H1 (cell line): ENCODE measurements around the gene USP24. TPM values are rescaled to one million over a fixed set of nuclear protein-coding genes. Genes with fewer than 3 reads are reported as not detected.

Source experiments
- CTCF ChIA-PET: fragments of 300-600 bp; sonication (Branson Sonifier 250); formaldehyde crosslinking; loops from one replicate; lab custom pipeline; 2021; ENCODE audit not compliant: partially characterized antibody; lab: Charles Lee
- POLR2A ChIA-PET: fragments of 300-600 bp; sonication (Branson Sonifier 250); formaldehyde crosslinking; loops from one replicate; lab custom pipeline; 2021; ENCODE audit warnings: inconsistent platforms; ENCODE audit not compliant: partially characterized antibody; lab: Charles Lee
- DNase-seq, 2 experiments: peaks; one replicate each; pipeline versions ENCODE4 v3.0.0 to v3.0.0-alpha.2; 2010 to 2022; ENCODE audit warnings: low spot score in 2 of 2, low read depth in 1 of 2, mixed read lengths in 1 of 2
- FAIRE-seq: peaks from 2 replicates; lab custom pipeline; 2011; peaks lifted over from hg19 to GRCh38; lab: Jason Lieb, UNC
- H2AFZ ChIP-seq: 2 replicates; pipeline ENCODE4 v1.8.1; 2012; ENCODE audit warnings: low read length, inconsistent platforms
- H2AK5ac ChIP-seq: 2 replicates; pipeline ENCODE4 v1.6.1; 2013; ENCODE audit warnings: low read depth, low read length
- H2BK120ac ChIP-seq: replicated peaks from 2 replicates; pipeline ENCODE3; 2013; ENCODE audit warnings: low read depth, low read length, inconsistent platforms
- H2BK12ac ChIP-seq: 2 replicates; pipeline ENCODE4 v1.6.1; 2013; ENCODE audit warnings: low read depth, low read length
- H2BK15ac ChIP-seq: 2 replicates; pipeline ENCODE4 v1.6.1; 2013; ENCODE audit warnings: low read length
- H2BK20ac ChIP-seq: 2 replicates; pipeline ENCODE4 v1.6.1; 2013; ENCODE audit warnings: low read length
- H2BK5ac ChIP-seq: 2 replicates; pipeline ENCODE4 v1.6.1; 2013; ENCODE audit warnings: low read depth, low read length
- H3K14ac ChIP-seq: 2 replicates; pipeline ENCODE4 v1.6.1; 2013; ENCODE audit warnings: inconsistent platforms; ENCODE audit not compliant: insufficient read length
- H3K18ac ChIP-seq: 2 replicates; pipeline ENCODE4 v1.6.1; 2013; ENCODE audit warnings: low read length; ENCODE audit errors: extremely low read depth
- H3K23ac ChIP-seq: 2 replicates; pipeline ENCODE4 v1.6.1; 2013; ENCODE audit warnings: inconsistent platforms; ENCODE audit not compliant: insufficient read length
- H3K23me2 ChIP-seq: 2 replicates; pipeline ENCODE4 v1.6.1; 2013; ENCODE audit warnings: low read depth, low read length
- H3K27ac ChIP-seq: 2 replicates; pipeline ENCODE4 v1.6.1; 2011; ENCODE audit warnings: low read depth, low read length, inconsistent platforms
- H3K27me3 ChIP-seq, 4 experiments: replicated peaks in 1 of 4; 1 replicate in 1 of 4; 2 replicates in 3 of 4; pipeline versions ENCODE4 v1.6.1 to v1.8.1; 2011 to 2013; ENCODE audit warnings: low read length in 3 of 4, mild to moderate bottlenecking in 3 of 4, inconsistent platforms in 2 of 4, mixed read lengths in 2 of 4, moderate library complexity in 1 of 4; ENCODE audit not compliant: control insufficient read depth in 3 of 4, insufficient read depth in 3 of 4; ENCODE audit errors: extremely low read depth in 1 of 4
- H3K36me3 ChIP-seq, 4 experiments: 2 replicates each; pipeline versions ENCODE4 v1.6.1 to v1.8.1; 2011 to 2013; ENCODE audit warnings: mild to moderate bottlenecking in 4 of 4, low read length in 3 of 4, moderate library complexity in 2 of 4, control low read depth in 1 of 4, inconsistent platforms in 1 of 4; ENCODE audit not compliant: insufficient read depth in 4 of 4, control insufficient read depth in 2 of 4
- H3K4ac ChIP-seq: replicated peaks from 2 replicates; pipeline ENCODE3; 2013; ENCODE audit warnings: low read length, low read depth, mixed read lengths, inconsistent platforms; ENCODE audit not compliant: insufficient read length
- H3K4me1 ChIP-seq, 4 experiments: replicated peaks in 1 of 4; 1 replicate in 1 of 4; 2 replicates in 3 of 4; pipeline versions ENCODE4 v1.6.1 to v1.8.1; 2011 to 2013; ENCODE audit warnings: low read length in 3 of 4, inconsistent platforms in 2 of 4, mixed read lengths in 1 of 4; ENCODE audit not compliant: insufficient read depth in 4 of 4, control insufficient read depth in 3 of 4
- H3K4me2 ChIP-seq, 2 experiments: 2 replicates each; pipeline versions ENCODE4 v1.6.1 to v1.8.1; 2011 to 2013; ENCODE audit warnings: low read depth in 2 of 2, low read length in 2 of 2, control low read depth in 1 of 2, inconsistent platforms in 1 of 2, mild to moderate bottlenecking in 1 of 2; ENCODE audit not compliant: insufficient read depth in 1 of 2
- H3K4me3 ChIP-seq, 4 experiments: fragments of 200-600, 300-600 bp in 1 of 4; sonication (generic), shearing (Covaris generic), sonication (Bioruptor Twin) in 1 of 4; 2 replicates each; pipeline versions ENCODE4 v1.5.1 to v1.8.1; 2011 to 2016; ENCODE audit warnings: low read length in 4 of 4, low read depth in 3 of 4, control low read depth in 2 of 4, inconsistent platforms in 2 of 4, mild to moderate bottlenecking in 2 of 4, mixed read lengths in 1 of 4, moderate library complexity in 1 of 4; ENCODE audit not compliant: insufficient read depth in 2 of 4; ENCODE audit errors: extremely low read depth in 1 of 4
- H3K56ac ChIP-seq: replicated peaks from 2 replicates; pipeline ENCODE3; 2013; ENCODE audit warnings: low read depth, mild to moderate bottlenecking, mixed read lengths, low read length, inconsistent platforms; ENCODE audit not compliant: insufficient read length
- H3K79me1 ChIP-seq: 2 replicates; pipeline ENCODE4 v1.6.1; 2013; ENCODE audit warnings: low read depth, low read length, control low read depth
- H3K79me2 ChIP-seq, 2 experiments: 2 replicates each; pipeline versions ENCODE4 v1.6.1 to v1.8.1; 2012 to 2013; ENCODE audit warnings: low read length in 2 of 2, mild to moderate bottlenecking in 2 of 2, inconsistent platforms in 1 of 2; ENCODE audit not compliant: insufficient read depth in 2 of 2, control insufficient read depth in 1 of 2
- H3K9ac ChIP-seq, 4 experiments: replicated peaks in 1 of 4; 1 replicate in 1 of 4; 2 replicates in 3 of 4; pipeline versions ENCODE4 v1.6.1 to v1.8.1; 2011 to 2013; ENCODE audit warnings: low read depth in 3 of 4, low read length in 3 of 4, control low read depth in 2 of 4, mild to moderate bottlenecking in 2 of 4, moderate library complexity in 2 of 4, inconsistent platforms in 1 of 4; ENCODE audit errors: extremely low read depth in 1 of 4
- H3K9me3 ChIP-seq, 2 experiments: 2 replicates each; pipeline versions ENCODE4 v1.6.1 to v1.8.1; 2012 to 2013; ENCODE audit warnings: mild to moderate bottlenecking in 2 of 2, moderate library complexity in 2 of 2, control low read depth in 1 of 2, inconsistent platforms in 1 of 2, low read depth in 1 of 2, low read length in 1 of 2, mixed read lengths in 1 of 2; ENCODE audit not compliant: insufficient read depth in 2 of 2
- H4K20me1 ChIP-seq, 2 experiments: replicated peaks in 1 of 2; 2 replicates each; pipeline versions ENCODE3 to v1.8.1; 2011 to 2013; ENCODE audit warnings: inconsistent platforms in 2 of 2, low read length in 2 of 2, mild to moderate bottlenecking in 1 of 2; ENCODE audit not compliant: insufficient read depth in 2 of 2, control insufficient read depth in 1 of 2
- H4K5ac ChIP-seq: 2 replicates; pipeline ENCODE4 v1.6.1; 2013; ENCODE audit warnings: low read length, low read depth, mixed read lengths, inconsistent platforms; ENCODE audit not compliant: insufficient read length
- H4K8ac ChIP-seq: 2 replicates; pipeline ENCODE4 v1.8.0; 2013; ENCODE audit warnings: mild to moderate bottlenecking, moderate library complexity, low read length, inconsistent platforms; ENCODE audit not compliant: insufficient read depth; ENCODE audit errors: extremely low read depth
- H4K91ac ChIP-seq: replicated peaks from 2 replicates; pipeline ENCODE3; 2013; ENCODE audit warnings: low read length, mixed read lengths, inconsistent platforms; ENCODE audit not compliant: insufficient read length
- SAP30 ChIP-seq: fragments of 300-600 bp; sonication (generic); IDR thresholded peaks from 2 replicates; pipeline ENCODE4 v1.7.1; 2012; ENCODE audit warnings: low read length, moderate library complexity, mild to moderate bottlenecking, inconsistent platforms; ENCODE audit not compliant: insufficient read depth, insufficient replicate concordance
- SIX5 ChIP-seq: IDR thresholded peaks from 2 replicates; pipeline ENCODE4 v1.6.1; 2011; ENCODE audit warnings: mild to moderate bottlenecking, low read depth, low read length
- WGBS, 2 experiments: shearing (Covaris generic) in 1 of 2; methylation state at CpG; one replicate each; pipeline versions ENCODE4 v1.1.6 to v1.1.7; 2013 to 2015; ENCODE audit warnings: low lambda C conversion rate in 2 of 2, mixed read lengths in 2 of 2, inconsistent platforms in 1 of 2, low coverage in 1 of 2, missing lambda C conversion rate in 1 of 2; ENCODE audit not compliant: insufficient replicate concordance in 2 of 2, insufficient coverage in 1 of 2, insufficient read length in 1 of 2; ENCODE audit errors: extremely low coverage in 1 of 2, missing lambda C conversion rate in 1 of 2; 5-methylcytosine and 5-hydroxymethylcytosine counted together
- polyA plus RNA-seq, 7 experiments: library from polyadenylated mRNA; depleted of rRNA in 3 of 7; stranded (reverse) in 5 of 7; unstranded in 2 of 7; fragments of >200 nt in 5 of 7; fragments of 200-250 nt in 2 of 7; gene quantifications; 1 replicate in 5 of 7; 2 replicates in 1 of 7; 4 replicates in 1 of 7; pipeline versions ENCODE4 v1.2.1 to v1.2.3, GENCODE V29; 2011 to 2013; ENCODE audit warnings: missing spikeins in 2 of 7, mixed read lengths in 2 of 7
- total RNA-seq: library from RNA; stranded (reverse); fragmentation: NEBNext Ultra II Directional; extraction: Animal tissue kit (Norgen Biotek cat#: 25700); gene quantifications from 2 replicates; pipeline ENCODE4 v1.2.1, GENCODE V29; 2021

Gene USP24
- total and polyA plus RNA-seq, 2 of the 8 experiments (the other 6 are each of a cell fraction or from before 2014, with no cell fraction given), result 11.1 to 34.6 TPM

GRCh38 chr1:55055951-55056631 lies 159.1 kb downstream of the USP24 start:
- no peak overlapping the region for H2AFZ ChIP-seq
- H3K9ac ChIP-seq, result no peak overlapping the region
- H2BK20ac ChIP-seq, result no peak overlapping the region
- no peak for TF ChIP-seq SAP30
- no peak for TF ChIP-seq SIX5
- no peak overlapping the region for H3K23ac ChIP-seq
- CTCF ChIA-PET, result no interaction called here
- peaks cover 0 to 16% (median 5%) of the 10 kb centered on the region in 4 experiments; a peak in 5 of 8 replicates for H3K36me3 ChIP-seq
- H3K14ac ChIP-seq, result no peak overlapping the region
- H3K56ac ChIP-seq, result no peak overlapping the region
- H2BK5ac ChIP-seq, result no peak overlapping the region
- peaks cover 4% of the 10 kb centered on the region; the same call in 1 of the 2 replicates for H3K79me1 ChIP-seq
- H2AK5ac ChIP-seq, result no peak overlapping the region
- H4K5ac ChIP-seq, result no peak overlapping the region
- POLR2A ChIA-PET, result no interaction called here
- DNase-seq, result no peak
- H2BK12ac ChIP-seq, result no peak overlapping the region
- WGBS, 2 experiments, result 93% methylated on average over 20 of the region's 42 CpGs; no CpG with 5 or more reads in 1 of the 2 experiments
- H3K79me2 ChIP-seq, result no peaks in the 10 kb centered on the region
- H4K91ac ChIP-seq, result no peak overlapping the region
- no peak overlapping the region for H2BK120ac ChIP-seq
- no peak overlapping the region for H3K4ac ChIP-seq
- H2BK15ac ChIP-seq, result no peak overlapping the region
- FAIRE-seq, result no peak
- no peaks in the 10 kb centered on the region for H3K23me2 ChIP-seq
- no peaks in the 10 kb centered on the region for H3K9me3 ChIP-seq
- no peak overlapping the region for H4K8ac ChIP-seq
- H3K4me1 ChIP-seq, result no peaks in the 10 kb centered on the region
- no peak overlapping the region for H3K18ac ChIP-seq
- no peak overlapping the region for H3K4me2 ChIP-seq
- no peaks in the 10 kb centered on the region for H3K27me3 ChIP-seq
- H3K4me3 ChIP-seq, result no peak overlapping the region
- no peak overlapping the region for H3K27ac ChIP-seq
- peaks cover 0 to 14% of the 10 kb centered on the region in 2 experiments for H4K20me1 ChIP-seq
